Endometrial microvascular endothelial cells (primary cell): Measurements from ENCODE around the gene ACTL9. TPM values are rescaled to one million over a fixed set of nuclear protein-coding genes. Genes with fewer than 3 reads are reported as not detected.
"Not testable (repeated sequence)": the region's sequence is repeated elsewhere in the genome, so short reads cannot be mapped to it uniquely, and the experiment has no call there.

Experiments used
- in situ Hi-C: cut with HindIII; loops from 2 replicates; pipeline ENCODE4 v1.10.0; 2017; ENCODE audit warnings: low sequenced_read_pairs, low pct_unique_long_range_greater_than_20kb; ENCODE audit errors: inconsistent ontology term
- total RNA-seq: library from RNA; depleted of rRNA; stranded (reverse); fragments of >200 nt; gene quantifications from one replicate; pipeline ENCODE4 v1.2.3, GENCODE V29; 2015; ENCODE audit errors: inconsistent ontology term

The ACTL9 gene
- not detected for total RNA-seq

GRCh38 chr19:8698433-8699063 is at the start of gene ACTL9:
Gene ACTL9 (minus strand): TSS chr19:8698795. CDS start chr19:8698701, 94 bp downstream.
- in situ Hi-C loops = no loop called here

DNA sequence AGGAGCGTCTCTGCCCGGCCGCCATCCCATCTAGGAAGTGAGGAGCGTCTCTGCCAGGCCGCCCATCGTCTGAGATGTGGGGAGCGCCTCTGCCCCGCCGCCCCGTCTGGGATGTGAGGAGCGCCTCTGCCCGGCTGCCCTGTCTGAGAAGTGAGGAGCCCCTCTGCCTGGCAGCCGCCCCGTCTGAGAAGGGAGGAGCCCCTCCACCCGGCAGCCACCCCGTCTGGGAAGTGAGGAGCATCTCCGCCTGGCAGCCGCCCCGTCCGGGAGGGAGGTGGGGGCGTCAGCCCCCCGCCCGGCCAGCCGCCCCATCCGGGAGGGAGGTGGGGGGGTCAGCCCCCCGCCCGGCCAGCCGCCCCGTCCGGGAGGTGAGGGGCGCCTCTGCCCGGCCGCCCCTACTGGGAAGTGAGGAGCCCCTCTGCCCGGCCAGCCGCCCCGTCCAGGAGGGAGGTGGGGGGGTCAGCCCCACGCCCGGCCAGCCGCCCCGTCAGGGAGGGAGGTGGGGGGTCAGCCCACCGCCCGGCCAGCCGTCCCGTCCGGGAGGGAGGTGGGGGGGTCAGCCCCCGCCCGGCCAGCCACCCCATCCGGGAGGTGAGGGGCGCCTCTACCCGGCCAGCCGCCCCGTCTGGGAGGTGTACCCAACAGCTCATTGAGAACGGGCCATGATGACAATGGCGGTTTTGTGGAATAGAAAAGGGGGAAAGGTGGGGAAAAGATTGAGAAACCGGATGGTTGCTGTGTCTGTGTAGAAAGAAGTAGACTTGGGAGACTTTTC is 40.9 kb upstream of the ACTL9 start:
- in situ Hi-C loops = not testable (repeated sequence)

GRCh38 chr19:8738377-8738776 is 39.8 kb upstream of the ACTL9 start:
- in situ Hi-C loops = no loop called here

GRCh38 chr19:8731428-8732169 is 33.0 kb upstream of the ACTL9 start:
- in situ Hi-C loops = no loop called here

DNA sequence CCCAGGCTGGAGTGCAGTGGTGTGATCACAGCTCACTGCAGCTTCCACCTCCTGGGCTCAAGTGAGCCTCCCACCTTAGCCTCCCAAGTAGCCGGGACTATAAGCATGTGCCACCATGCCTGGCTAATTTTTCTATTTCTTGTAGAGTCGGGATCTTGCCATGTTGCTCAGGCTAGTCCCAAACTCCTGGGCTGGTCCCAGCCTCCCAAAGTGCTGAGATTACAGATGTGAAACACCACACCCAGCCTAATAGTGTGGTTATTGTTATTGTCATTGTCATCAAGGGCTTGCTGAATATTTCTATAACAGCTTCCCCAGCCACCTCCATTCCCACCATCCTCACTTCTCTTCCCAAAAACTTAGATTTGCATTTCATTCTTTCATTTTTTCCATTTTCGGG is 25.7 kb upstream of the ACTL9 start:
- in situ Hi-C loops = no loop called here

- in situ Hi-C loops = no loop called here
Observed at GRCh38 chr19:8722032-8722431, 23.4 kb upstream of the ACTL9 start.

DNA sequence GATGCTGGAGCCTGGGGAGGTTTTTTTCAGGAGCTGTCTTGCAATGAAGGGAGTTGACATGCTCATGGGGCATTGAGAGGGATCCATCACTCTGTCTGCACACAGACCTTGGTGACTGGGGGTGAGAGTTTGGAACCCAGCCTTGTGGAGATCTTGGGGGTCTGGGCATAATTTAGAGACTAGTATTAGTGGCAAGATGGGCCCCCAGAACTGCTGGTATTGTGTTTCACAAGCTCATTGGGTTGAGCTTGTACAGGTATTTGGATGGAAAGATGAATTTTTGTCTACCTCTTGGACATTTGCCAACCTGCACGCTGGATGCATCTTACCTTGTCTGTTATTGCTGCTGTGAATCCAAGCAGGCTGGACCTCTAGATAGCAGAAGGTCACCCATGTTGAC is 22.7 kb upstream of the ACTL9 start, which contains the start of gene OR2Z1:
Gene OR2Z1, plus strand, starts transcription at position 301 of the 400 bp plus-strand sequence. CDS start 9,395 bp downstream, outside the sequence.
- in situ Hi-C loops = no loop called here

DNA sequence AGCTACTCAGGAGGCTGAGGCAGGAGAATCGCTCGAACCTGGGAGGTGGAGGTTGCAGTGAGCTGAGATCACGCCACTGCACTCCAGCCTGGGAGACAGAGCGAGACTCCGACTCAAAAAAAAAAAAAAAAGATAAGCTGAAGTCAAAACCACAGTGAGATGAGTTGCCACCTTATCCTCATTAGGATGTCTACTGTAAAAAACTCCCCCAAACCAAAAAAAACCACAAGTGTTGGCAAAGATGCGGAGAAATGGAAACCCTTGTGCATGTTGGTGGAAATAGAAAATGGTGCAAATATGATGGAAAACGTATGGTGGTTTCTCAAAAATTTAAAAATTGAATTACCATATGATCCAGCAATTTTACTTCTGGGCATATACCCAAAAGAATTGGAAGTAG is 11.7 kb upstream of the ACTL9 start:
- in situ Hi-C loops = not testable (repeated sequence)

- in situ Hi-C loops = no loop called here
Observed at GRCh38 chr19:8705742-8706141, 7.1 kb upstream of the ACTL9 start.

DNA sequence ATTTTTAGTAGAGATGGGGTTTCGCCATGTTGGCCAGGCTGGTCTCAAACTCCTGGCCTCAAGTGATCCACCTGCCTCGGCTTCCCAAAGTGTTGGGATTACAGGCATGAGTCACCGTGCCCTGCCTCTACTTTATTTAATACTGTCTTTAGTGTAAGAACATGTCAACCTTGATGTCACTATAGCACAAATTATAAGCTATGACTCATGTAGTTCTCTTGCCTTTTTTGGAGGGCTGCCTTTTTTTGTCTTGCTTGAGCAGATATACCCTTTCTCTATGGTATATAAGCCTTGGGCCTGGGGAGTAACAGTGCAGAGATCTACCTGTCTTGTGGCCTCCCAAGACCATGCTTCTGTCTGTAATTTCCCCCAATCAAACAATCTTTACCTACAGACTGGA is 6.7 kb upstream of the ACTL9 start:
- in situ Hi-C loops = not testable (repeated sequence)

DNA sequence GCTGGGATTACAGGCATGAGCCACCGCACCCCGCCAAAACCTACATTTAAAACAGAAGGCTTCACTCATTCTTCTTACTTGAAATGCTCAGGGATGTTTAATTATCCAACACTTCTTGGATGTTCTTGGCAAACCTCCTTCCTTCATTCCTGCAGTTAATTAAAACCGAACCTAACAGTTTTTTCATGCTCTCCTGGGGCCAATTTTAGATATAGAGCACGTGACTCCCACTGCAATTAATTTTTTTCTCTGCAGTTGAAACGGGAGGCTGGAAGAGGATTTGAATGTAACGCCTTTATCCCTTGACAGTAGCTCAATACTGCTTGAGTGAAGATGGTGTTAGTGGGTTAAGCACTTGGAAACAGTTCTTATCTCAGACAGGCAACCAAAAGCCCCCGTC is 4.6 kb upstream of the ACTL9 start:
- in situ Hi-C loops = no loop called here

- in situ Hi-C loops = no loop called here
Observed at GRCh38 chr19:8702350-8702749, 3.8 kb upstream of the ACTL9 start.

GRCh38 chr19:8700956-8701355 is 2.4 kb upstream of the ACTL9 start:
- in situ Hi-C loops = no loop called here

DNA sequence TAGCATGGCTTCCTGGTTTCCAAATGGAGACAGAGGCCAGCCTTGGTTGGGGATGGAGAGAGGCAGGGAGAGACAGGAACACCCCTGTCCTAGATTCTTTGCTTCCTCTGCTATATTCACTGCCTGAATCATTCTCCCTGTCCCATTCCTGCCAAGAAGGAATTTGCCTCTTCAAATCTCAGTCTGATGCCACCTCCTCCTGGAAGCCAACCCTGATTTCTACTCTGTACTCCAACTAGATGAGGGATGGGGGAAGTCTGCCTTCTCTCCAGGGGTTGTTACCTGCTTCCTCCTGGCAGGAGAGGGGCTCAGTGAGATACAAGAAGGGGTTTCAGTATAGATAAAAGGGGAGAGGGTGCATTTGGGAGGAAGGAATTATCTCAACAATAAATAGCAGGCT is 1.3 kb upstream of the ACTL9 start:
- in situ Hi-C loops = no loop called here

- in situ Hi-C loops = no loop called here
Observed at GRCh38 chr19:8697671-8698432, 743 bp downstream of the ACTL9 start.

GRCh38 chr19:8696993-8697392 is 1.6 kb downstream of the ACTL9 start:
- in situ Hi-C loops = no loop called here

GRCh38 chr19:8695911-8696310 is 2.7 kb downstream of the ACTL9 start:
- in situ Hi-C loops = no loop called here

- in situ Hi-C loops = no loop called here
Observed at GRCh38 chr19:8695501-8695900, 3.1 kb downstream of the ACTL9 start.
